ENCODE data around the gene AKAP6.

- no peak for TF ChIP-seq CTCF (conservative IDR thresholded peaks at IDR 0.05; ENCODE audit: low read depth in 2 of 2)
- no peak for TF ChIP-seq ETS1 (IDR thresholded peaks at IDR 0.05)
- TF ChIP-seq REST (IDR thresholded peaks at IDR 0.05; ENCODE audit: unreplicated experiment): no peak
- no peak for TF ChIP-seq EZH2 (IDR thresholded peaks at IDR 0.05; ENCODE audit: low read depth, unreplicated experiment)
- no peak for TF ChIP-seq STAT1 (IDR thresholded peaks at IDR 0.05; ENCODE audit: unreplicated experiment)
- no peak for TF ChIP-seq POLR2AphosphoS5 (IDR thresholded peaks at IDR 0.05; ENCODE audit: low read depth)
- TF ChIP-seq CREB1 (CRISPR knock-in tag; IDR thresholded peaks at IDR 0.05; ENCODE audit: low read depth): no peak
- no peak for TF ChIP-seq EZH2phosphoT487 (IDR thresholded peaks at IDR 0.05; ENCODE audit: unreplicated experiment)
- TF ChIP-seq ZNF114 (CRISPR knock-in tag; IDR thresholded peaks at IDR 0.05): no peak
- TF ChIP-seq JUNB (IDR thresholded peaks at IDR 0.05; ENCODE audit: unreplicated experiment): no peak
- TF ChIP-seq NANOG (IDR thresholded peaks at IDR 0.05; ENCODE audit: borderline replicate concordance): no peak
- no peak for TF ChIP-seq ZNF331 (CRISPR knock-in tag; IDR thresholded peaks at IDR 0.05; ENCODE audit: low read depth)
Observed at GRCh38 chr14:32307881-32308582, 21.1 kb upstream of the AKAP6 start.

Measured in GM23338 (cell line).